ENCODE data around the gene FAR1.
A peak's percentile ranks its signal among the peaks of the same experiment; 100 is the strongest.
"Not testable (repeated sequence)": the region's sequence is repeated elsewhere in the genome, so short reads cannot be mapped to it uniquely, and the experiment has no call there.

The FAR1 gene

GRCh38 chr11:13713982-13714381 lies 45.5 kb downstream of the FAR1 start:
- no peak for DNase-seq

GRCh38 chr11:13717331-13717730 lies 48.9 kb downstream of the FAR1 start:
- no peak for DNase-seq

GRCh38 chr11:13718394-13718793 lies 49.9 kb downstream of the FAR1 start:
- DNase-seq = no peak

GRCh38 chr11:13720940-13721339 lies 52.5 kb downstream of the FAR1 start:
- no peak for DNase-seq

GRCh38 chr11:13721760-13722159 lies 53.3 kb downstream of the FAR1 start:
- no peak for DNase-seq

GRCh38 chr11:13726456-13726855 lies 58.0 kb downstream of the FAR1 start:
- DNase-seq = no peak

GRCh38 chr11:13728076-13728475 lies 59.6 kb downstream of the FAR1 start:
- DNase-seq = no peak

- DNase-seq = no peak
Observed at GRCh38 chr11:13734530-13734929, 66.1 kb downstream of the FAR1 start.

- no peak for DNase-seq
Observed at GRCh38 chr11:13745165-13745564, 76.7 kb downstream of the FAR1 start.

GRCh38 chr11:13753316-13753715 lies 84.8 kb downstream of the FAR1 start:
- DNase-seq = not testable (repeated sequence)

- DNase-seq = no peak
Observed at GRCh38 chr11:13759050-13759449, 90.6 kb downstream of the FAR1 start.

GRCh38 chr11:13760115-13760514 lies 91.6 kb downstream of the FAR1 start:
- DNase-seq = no peak

GRCh38 chr11:13761250-13761649 lies 92.8 kb downstream of the FAR1 start:
- no peak for DNase-seq

GRCh38 chr11:13761716-13762115 lies 93.2 kb downstream of the FAR1 start:
- no peak for DNase-seq

- DNase-seq = no peak
Observed at GRCh38 chr11:13762718-13763117, 94.2 kb downstream of the FAR1 start.

GRCh38 chr11:13763341-13763740 lies 94.9 kb downstream of the FAR1 start:
- no peak for DNase-seq

- no peak for DNase-seq
Observed at GRCh38 chr11:13765886-13766285, 97.4 kb downstream of the FAR1 start.

GRCh38 chr11:13767471-13767870 lies 99.0 kb downstream of the FAR1 start:
- no peak for DNase-seq

- no peak for DNase-seq
Observed at GRCh38 chr11:13769188-13769587, 100.7 kb downstream of the FAR1 start.

GRCh38 chr11:13771151-13771550 lies 102.7 kb downstream of the FAR1 start:
- no peak for DNase-seq

GRCh38 chr11:13772223-13773046 lies 104.0 kb downstream of the FAR1 start:
- DNase-seq = no peak

- DNase-seq = no peak
Observed at GRCh38 chr11:13775471-13775870, 107.0 kb downstream of the FAR1 start.

- peak; percentile 38 for DNase-seq
Observed at GRCh38 chr11:13776134-13776815, 107.8 kb downstream of the FAR1 start.

- no peak for DNase-seq
Observed at GRCh38 chr11:13777341-13777985, 109.0 kb downstream of the FAR1 start.

Measured in activated CD4-positive, alpha-beta T cell treated with anti-CD3 and anti-CD28 coated beads for 1 hour (primary cell).